Measurements from ENCODE around the gene TENM4.

- no peak for TF ChIP-seq CTCF (conservative IDR thresholded peaks at IDR 0.05; ENCODE audit: low read length)
- TF ChIP-seq EZH2phosphoT487 (IDR thresholded peaks at IDR 0.05; ENCODE audit: borderline replicate concordance, low read depth, low read length), result no peak
Observed at GRCh38 chr11:78952175-78952574, 488.7 kb downstream of the TENM4 start.
